HCT116 (cell line): ENCODE measurements around the gene DMGDH. TPM values are rescaled to one million over a fixed set of nuclear protein-coding genes. Genes with fewer than 3 reads are reported as not detected.

Source experiments
- ATAC-seq: fragments of 200-7000 bp; cut with Tn5 transposase; 2 replicates; pipeline ENCODE4 v1.9.1; 2020; ENCODE audit warnings: mild to moderate bottlenecking, moderate library complexity
- BruUV-seq: library from RNA; stranded (reverse); fragments of 400-500 nt; replicated peaks from 2 replicates; lab custom pipeline; 2021; lab: Mats Ljungman, UMichigan
- CTCF ChIA-PET: fragments of 300-600 bp; sonication (Branson Sonifier 250); formaldehyde crosslinking; loops from one replicate; lab custom pipeline; 2021; ENCODE audit warnings: antibody characterized with exemption; lab: Charles Lee
- POLR2A ChIA-PET: fragments of 300-600, 350-600 bp; sonication (Branson Sonifier 250); formaldehyde crosslinking; loops from one replicate; lab custom pipeline; 2021; ENCODE audit warnings: antibody characterized with exemption; lab: Charles Lee
- RAD21 ChIA-PET, 2 experiments: fragments of 300-600 bp; sonication (Branson Sonifier 250); formaldehyde crosslinking; loops; one replicate each; lab custom pipeline; 2023; ENCODE audit warnings: low total read pairs in 2 of 2; ENCODE audit not compliant: uncharacterized antibody in 2 of 2, unreplicated experiment in 2 of 2, low non-redundant PET in 1 of 2; lab: Charles Lee
- DNase-seq: peaks from one replicate; pipeline ENCODE4 v3.0.0-alpha.2; 2010; ENCODE audit warnings: low read depth, low spot score
- H2AFZ ChIP-seq: fragments of 200-600 bp; shearing (Covaris generic), sonication (generic); 2 replicates; pipeline ENCODE4 v1.6.1; 2017; ENCODE audit warnings: low read depth, mixed run types, mixed read lengths, antibody characterized with exemption, low read length; ENCODE audit not compliant: poor library complexity, severe bottlenecking
- H3K27ac ChIP-seq: 2 replicates; pipeline ENCODE4 v1.5.1; 2012; ENCODE audit warnings: low read depth, low read length
- H3K27me3 ChIP-seq: fragments of 200-600 bp; sonication (generic); 2 replicates; pipeline ENCODE4 v1.6.1; 2016; ENCODE audit warnings: mixed run types, low read length, mixed read lengths; ENCODE audit not compliant: insufficient read depth
- H3K36me3 ChIP-seq, 2 experiments: fragments of 200-500 bp in 1 of 2; fragments of 200-600 bp in 1 of 2; sonication (Bioruptor generic) in 1 of 2; sonication (generic) in 1 of 2; 2 replicates each; pipeline versions ENCODE4 v1.5.1 to v1.6.1; 2014 to 2016; ENCODE audit warnings: low read length in 2 of 2, inconsistent platforms in 1 of 2, mixed read lengths in 1 of 2, mixed run types in 1 of 2; ENCODE audit not compliant: insufficient read depth in 2 of 2, control insufficient read depth in 1 of 2
- H3K4me1 ChIP-seq, 2 experiments: fragments of 200-600 bp in 1 of 2; sonication (generic) in 1 of 2; 2 replicates each; pipeline versions ENCODE4 v1.5.1 to v1.6.1; 2012 to 2017; ENCODE audit warnings: low read length in 2 of 2, inconsistent platforms in 1 of 2, mild to moderate bottlenecking in 1 of 2, mixed read lengths in 1 of 2, mixed run types in 1 of 2, moderate library complexity in 1 of 2; ENCODE audit not compliant: insufficient read depth in 2 of 2, control insufficient read depth in 1 of 2
- H3K4me2 ChIP-seq: fragments of 200-600 bp; sonication (generic); 2 replicates; pipeline ENCODE4 v1.6.1; 2017; ENCODE audit warnings: mixed run types, low read length, mixed read lengths
- H3K4me3 ChIP-seq, 2 experiments: fragments of 200-600 bp in 1 of 2; sonication (generic) in 1 of 2; replicated peaks in 1 of 2; 2 replicates each; pipeline ENCODE4 v1.5.1; 2011 to 2016; ENCODE audit warnings: low read length in 2 of 2, control low read depth in 1 of 2, low read depth in 1 of 2, mild to moderate bottlenecking in 1 of 2, mixed read lengths in 1 of 2, mixed run types in 1 of 2
- H3K79me2 ChIP-seq: fragments of 200-600 bp; sonication (generic); 2 replicates; pipeline ENCODE4 v1.6.1; 2017; ENCODE audit warnings: mild to moderate bottlenecking, mixed run types, low read length, moderate library complexity, mixed read lengths; ENCODE audit not compliant: insufficient read depth
- H3K9ac ChIP-seq: fragments of 200-600 bp; sonication (generic); 2 replicates; pipeline ENCODE4 v1.6.1; 2016; ENCODE audit warnings: low read length, mixed read lengths
- H3K9me2 ChIP-seq: fragments of 200-600 bp; sonication (generic), shearing (Covaris generic); 2 replicates; pipeline ENCODE4 v1.6.1; 2017; ENCODE audit warnings: mixed run types, mild to moderate bottlenecking, moderate library complexity; ENCODE audit not compliant: insufficient read depth
- H3K9me3 ChIP-seq, 2 experiments: fragments of 200-500 bp in 1 of 2; fragments of 200-600 bp in 1 of 2; sonication (Bioruptor generic) in 1 of 2; sonication (generic) in 1 of 2; 2 replicates each; pipeline ENCODE4 v1.6.1; 2014 to 2017; ENCODE audit warnings: low read length in 2 of 2, mixed read lengths in 2 of 2, inconsistent platforms in 1 of 2, low read depth in 1 of 2, mild to moderate bottlenecking in 1 of 2, mixed run types in 1 of 2, moderate library complexity in 1 of 2; ENCODE audit not compliant: control insufficient read depth in 1 of 2, insufficient read depth in 1 of 2
- H4K20me1 ChIP-seq: fragments of 200-600 bp; sonication (generic), shearing (Covaris generic); 2 replicates; pipeline ENCODE4 v1.6.1; 2017; ENCODE audit warnings: mixed run types, mild to moderate bottlenecking, moderate library complexity; ENCODE audit not compliant: insufficient read depth
- CEBPB ChIP-seq: IDR thresholded peaks from 2 replicates; pipeline ENCODE4 v1.6.1; 2012; ENCODE audit warnings: low read depth
- EGR1 ChIP-seq: IDR thresholded peaks from 2 replicates; pipeline ENCODE4 v1.6.1; 2012; ENCODE audit warnings: low read depth
- ELF1 ChIP-seq: IDR thresholded peaks from 2 replicates; pipeline ENCODE4 v1.6.1; 2012; ENCODE audit warnings: low read depth, borderline replicate concordance
- EZH2 ChIP-seq: fragments of 200-600 bp; sonication (generic); IDR thresholded peaks from 2 replicates; pipeline ENCODE4 v1.6.1; 2017; ENCODE audit warnings: antibody characterized with exemption, mixed run types
- FOSL1 ChIP-seq: IDR thresholded peaks from 2 replicates; pipeline ENCODE4 v1.6.1; 2012; ENCODE audit warnings: low read depth
- JUND ChIP-seq: IDR thresholded peaks from 2 replicates; pipeline ENCODE4 v1.6.1; 2012
- POLR2AphosphoS5 ChIP-seq: IDR thresholded peaks from 2 replicates; pipeline ENCODE4 v1.6.1; 2011; ENCODE audit warnings: mild to moderate bottlenecking, low read depth, low read length, moderate library complexity
- SIN3A ChIP-seq: IDR thresholded peaks from 2 replicates; pipeline ENCODE4 v1.6.1; 2012; ENCODE audit warnings: low read depth
- SP1 ChIP-seq: IDR thresholded peaks from 2 replicates; pipeline ENCODE4 v1.6.1; 2012; ENCODE audit warnings: low read depth
- SRF ChIP-seq: IDR thresholded peaks from 2 replicates; pipeline ENCODE4 v1.6.1; 2012; ENCODE audit warnings: low read depth
- TCF7L2 ChIP-seq: IDR thresholded peaks from 2 replicates; pipeline ENCODE4 v1.7.0; 2011; ENCODE audit warnings: borderline replicate concordance, inconsistent platforms; ENCODE audit not compliant: insufficient read depth, insufficient read length; ENCODE audit errors: extremely low read depth
- YY1 ChIP-seq: IDR thresholded peaks from 2 replicates; pipeline ENCODE4 v1.6.1; 2011; ENCODE audit warnings: low read length, low read depth, moderate library complexity, mild to moderate bottlenecking; ENCODE audit not compliant: insufficient replicate concordance; ENCODE audit errors: extremely low read depth
- ZFX ChIP-seq: fragments of 450-650 bp; IDR thresholded peaks from 2 replicates; pipeline ENCODE4 v1.6.1; 2017
- ZNF274 ChIP-seq: fragments of 200-500 bp; sonication (Bioruptor generic); IDR thresholded peaks from 2 replicates; pipeline ENCODE4 v1.6.1; 2014; ENCODE audit warnings: mild to moderate bottlenecking, low read depth, low read length, inconsistent platforms
- intact Hi-C: fragments of 100-400 bp; cut with micrococcal nuclease; formaldehyde crosslinking; loops from 2 replicates; pipeline ENCODE4 v1.10.0; 2022
- total RNA-seq: library from RNA; stranded (reverse); gene quantifications from one replicate; pipeline ENCODE4 v1.2.1, GENCODE V29; 2021; ENCODE audit not compliant: unreplicated experiment
- TF ChIP-seq, protein P1 (sequence below): IDR thresholded peaks from 2 replicates; pipeline ENCODE4 v1.6.1; 2012
- TF ChIP-seq, protein P2 (sequence below), 3 experiments: fragments of 200-600 bp in 1 of 3; sonication (generic) in 1 of 3; IDR thresholded peaks in 2 of 3; conservative IDR thresholded peaks in 1 of 3; 2 replicates each; pipeline ENCODE4 v1.5.1; 2012 to 2017; ENCODE audit warnings: low read depth in 2 of 3, low read length in 2 of 3, antibody characterized with exemption in 1 of 3, borderline replicate concordance in 1 of 3, control low read depth in 1 of 3, mild to moderate bottlenecking in 1 of 3, mixed read lengths in 1 of 3, mixed run types in 1 of 3, moderate library complexity in 1 of 3; ENCODE audit not compliant: insufficient read depth in 1 of 3
- TF ChIP-seq, protein P3 (sequence below): IDR thresholded peaks from 2 replicates; pipeline ENCODE4 v1.6.1; 2012; ENCODE audit warnings: low read depth
- TF ChIP-seq, protein P4 (sequence below): IDR thresholded peaks from 2 replicates; pipeline ENCODE4 v1.6.1; 2011; ENCODE audit warnings: mild to moderate bottlenecking, low read length, moderate library complexity; ENCODE audit not compliant: insufficient replicate concordance; ENCODE audit errors: extremely low read depth
- TF ChIP-seq, protein P5 (sequence below): IDR thresholded peaks from 2 replicates; pipeline ENCODE4 v1.6.1; 2012

The DMGDH gene
- total RNA-seq, 1 experiment from 2014 or later, result 2.3 TPM

DNA sequence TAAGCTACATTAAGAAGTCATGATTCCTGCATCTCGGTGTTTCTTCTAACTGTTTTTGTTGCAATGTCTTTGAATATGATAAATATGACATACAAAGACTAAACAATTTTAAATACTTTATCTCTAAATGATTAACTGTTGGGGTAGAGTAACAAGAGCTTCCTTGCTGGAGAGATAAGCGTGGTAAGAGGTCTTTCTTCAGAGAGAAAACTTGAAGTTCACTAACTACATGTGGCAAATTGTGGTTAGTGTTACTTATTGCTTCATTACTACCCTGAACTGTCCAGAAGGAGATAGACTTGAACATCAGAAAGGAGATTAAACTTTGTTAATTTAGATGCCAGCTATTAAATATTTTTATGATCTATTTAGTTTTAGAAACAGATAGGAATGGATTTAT, 77.3 kb downstream of the DMGDH start:
- Histone ChIP-seq H3K36me3 (no peaks in the 10 kb centered on the region), H4K20me1 (no peaks in the 10 kb centered on the region), H3K27me3 (no peaks in the 10 kb centered on the region), H3K4me3 (no peak overlapping the region), H3K79me2 (no peaks in the 10 kb centered on the region), H3K9me2 (no peaks in the 10 kb centered on the region), H3K4me1 (no peaks in the 10 kb centered on the region), H3K4me2 (no peak overlapping the region), H2AFZ (no peak overlapping the region), H3K9ac (no peak overlapping the region), H3K27ac (no peak overlapping the region), H3K9me3 (no peaks in the 10 kb centered on the region)
- ATAC-seq (no peak), DNase-seq (no peak)
- TF ChIP-seq SIN3A (no peak), SRF (no peak), EZH2 (no peak), FOSL1 (no peak), JUND (no peak), EGR1 (no peak), SP1 (no peak), ZFX (no peak), TCF7L2 (no peak), ELF1 (no peak), YY1 (no peak), CEBPB (no peak), POLR2AphosphoS5 (no peak), ZNF274 (no peak)
- TF ChIP-seq, protein P1, sequence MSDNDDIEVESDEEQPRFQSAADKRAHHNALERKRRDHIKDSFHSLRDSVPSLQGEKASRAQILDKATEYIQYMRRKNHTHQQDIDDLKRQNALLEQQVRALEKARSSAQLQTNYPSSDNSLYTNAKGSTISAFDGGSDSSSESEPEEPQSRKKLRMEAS, result no peak
- TF ChIP-seq, protein P2, sequence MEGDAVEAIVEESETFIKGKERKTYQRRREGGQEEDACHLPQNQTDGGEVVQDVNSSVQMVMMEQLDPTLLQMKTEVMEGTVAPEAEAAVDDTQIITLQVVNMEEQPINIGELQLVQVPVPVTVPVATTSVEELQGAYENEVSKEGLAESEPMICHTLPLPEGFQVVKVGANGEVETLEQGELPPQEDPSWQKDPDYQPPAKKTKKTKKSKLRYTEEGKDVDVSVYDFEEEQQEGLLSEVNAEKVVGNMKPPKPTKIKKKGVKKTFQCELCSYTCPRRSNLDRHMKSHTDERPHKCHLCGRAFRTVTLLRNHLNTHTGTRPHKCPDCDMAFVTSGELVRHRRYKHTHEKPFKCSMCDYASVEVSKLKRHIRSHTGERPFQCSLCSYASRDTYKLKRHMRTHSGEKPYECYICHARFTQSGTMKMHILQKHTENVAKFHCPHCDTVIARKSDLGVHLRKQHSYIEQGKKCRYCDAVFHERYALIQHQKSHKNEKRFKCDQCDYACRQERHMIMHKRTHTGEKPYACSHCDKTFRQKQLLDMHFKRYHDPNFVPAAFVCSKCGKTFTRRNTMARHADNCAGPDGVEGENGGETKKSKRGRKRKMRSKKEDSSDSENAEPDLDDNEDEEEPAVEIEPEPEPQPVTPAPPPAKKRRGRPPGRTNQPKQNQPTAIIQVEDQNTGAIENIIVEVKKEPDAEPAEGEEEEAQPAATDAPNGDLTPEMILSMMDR (IDR thresholded peaks at IDR 0.05 in 2 of 3, conservative IDR thresholded peaks at IDR 0.05 in 1 of 3; ENCODE audit: borderline replicate concordance in 1 of 3, insufficient read depth in 1 of 3, low read depth in 2 of 3, low read length in 2 of 3), result no peak
- TF ChIP-seq, protein P3, sequence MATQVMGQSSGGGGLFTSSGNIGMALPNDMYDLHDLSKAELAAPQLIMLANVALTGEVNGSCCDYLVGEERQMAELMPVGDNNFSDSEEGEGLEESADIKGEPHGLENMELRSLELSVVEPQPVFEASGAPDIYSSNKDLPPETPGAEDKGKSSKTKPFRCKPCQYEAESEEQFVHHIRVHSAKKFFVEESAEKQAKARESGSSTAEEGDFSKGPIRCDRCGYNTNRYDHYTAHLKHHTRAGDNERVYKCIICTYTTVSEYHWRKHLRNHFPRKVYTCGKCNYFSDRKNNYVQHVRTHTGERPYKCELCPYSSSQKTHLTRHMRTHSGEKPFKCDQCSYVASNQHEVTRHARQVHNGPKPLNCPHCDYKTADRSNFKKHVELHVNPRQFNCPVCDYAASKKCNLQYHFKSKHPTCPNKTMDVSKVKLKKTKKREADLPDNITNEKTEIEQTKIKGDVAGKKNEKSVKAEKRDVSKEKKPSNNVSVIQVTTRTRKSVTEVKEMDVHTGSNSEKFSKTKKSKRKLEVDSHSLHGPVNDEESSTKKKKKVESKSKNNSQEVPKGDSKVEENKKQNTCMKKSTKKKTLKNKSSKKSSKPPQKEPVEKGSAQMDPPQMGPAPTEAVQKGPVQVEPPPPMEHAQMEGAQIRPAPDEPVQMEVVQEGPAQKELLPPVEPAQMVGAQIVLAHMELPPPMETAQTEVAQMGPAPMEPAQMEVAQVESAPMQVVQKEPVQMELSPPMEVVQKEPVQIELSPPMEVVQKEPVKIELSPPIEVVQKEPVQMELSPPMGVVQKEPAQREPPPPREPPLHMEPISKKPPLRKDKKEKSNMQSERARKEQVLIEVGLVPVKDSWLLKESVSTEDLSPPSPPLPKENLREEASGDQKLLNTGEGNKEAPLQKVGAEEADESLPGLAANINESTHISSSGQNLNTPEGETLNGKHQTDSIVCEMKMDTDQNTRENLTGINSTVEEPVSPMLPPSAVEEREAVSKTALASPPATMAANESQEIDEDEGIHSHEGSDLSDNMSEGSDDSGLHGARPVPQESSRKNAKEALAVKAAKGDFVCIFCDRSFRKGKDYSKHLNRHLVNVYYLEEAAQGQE, result no peak
- TF ChIP-seq, protein P4, sequence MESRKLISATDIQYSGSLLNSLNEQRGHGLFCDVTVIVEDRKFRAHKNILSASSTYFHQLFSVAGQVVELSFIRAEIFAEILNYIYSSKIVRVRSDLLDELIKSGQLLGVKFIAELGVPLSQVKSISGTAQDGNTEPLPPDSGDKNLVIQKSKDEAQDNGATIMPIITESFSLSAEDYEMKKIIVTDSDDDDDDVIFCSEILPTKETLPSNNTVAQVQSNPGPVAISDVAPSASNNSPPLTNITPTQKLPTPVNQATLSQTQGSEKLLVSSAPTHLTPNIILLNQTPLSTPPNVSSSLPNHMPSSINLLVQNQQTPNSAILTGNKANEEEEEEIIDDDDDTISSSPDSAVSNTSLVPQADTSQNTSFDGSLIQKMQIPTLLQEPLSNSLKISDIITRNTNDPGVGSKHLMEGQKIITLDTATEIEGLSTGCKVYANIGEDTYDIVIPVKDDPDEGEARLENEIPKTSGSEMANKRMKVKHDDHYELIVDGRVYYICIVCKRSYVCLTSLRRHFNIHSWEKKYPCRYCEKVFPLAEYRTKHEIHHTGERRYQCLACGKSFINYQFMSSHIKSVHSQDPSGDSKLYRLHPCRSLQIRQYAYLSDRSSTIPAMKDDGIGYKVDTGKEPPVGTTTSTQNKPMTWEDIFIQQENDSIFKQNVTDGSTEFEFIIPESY, result no peak
- TF ChIP-seq, protein P5, sequence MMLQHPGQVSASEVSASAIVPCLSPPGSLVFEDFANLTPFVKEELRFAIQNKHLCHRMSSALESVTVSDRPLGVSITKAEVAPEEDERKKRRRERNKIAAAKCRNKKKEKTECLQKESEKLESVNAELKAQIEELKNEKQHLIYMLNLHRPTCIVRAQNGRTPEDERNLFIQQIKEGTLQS, result no peak
- RAD21 ChIA-PET, result no interaction called here
- no TSS peak for BruUV-seq
- CTCF ChIA-PET, result interaction anchor here (0.9 kb wide), 1 partner anchor 33 kb away, joined by 4 read pairs; no protein-coding TSS in a partner anchor
- intact Hi-C loops, result no loop called here
- POLR2A ChIA-PET, result no interaction called here
